Nephron (organoid): ENCODE data around the gene HOXB4.

Experiments used
- H3K27ac Mint-ChIP-seq, 3 experiments: 2 replicates each; pipeline ENCODE4 v1.8.0; 2020; ENCODE audit warnings: mixed read lengths in 3 of 3, mild to moderate bottlenecking in 2 of 3, moderate library complexity in 1 of 3
- H3K27me3 Mint-ChIP-seq: 2 replicates; pipeline ENCODE4 v1.8.0; 2021; ENCODE audit warnings: low read depth, mild to moderate bottlenecking, moderate library complexity, mixed read lengths
- H3K36me3 Mint-ChIP-seq: 2 replicates; pipeline ENCODE4 v1.8.0; 2020; ENCODE audit warnings: low read depth, mixed read lengths
- H3K4me1 Mint-ChIP-seq: 2 replicates; pipeline ENCODE4 v1.8.0; 2020; ENCODE audit warnings: mixed read lengths
- H3K4me3 Mint-ChIP-seq, 3 experiments: 2 replicates each; pipeline ENCODE4 v1.8.0; 2020; ENCODE audit warnings: mild to moderate bottlenecking in 3 of 3, mixed read lengths in 3 of 3, moderate library complexity in 2 of 3
- H3K9me3 Mint-ChIP-seq: 2 replicates; pipeline ENCODE4 v1.8.0; 2020; ENCODE audit warnings: mixed read lengths
- CTCF ChIP-seq, 3 experiments: fragments of 200-600 bp; sonication (generic); IDR thresholded peaks; one replicate each; pipeline ENCODE4 v1.5.0; 2021; ENCODE audit warnings: antibody characterized with exemption in 3 of 3; ENCODE audit not compliant: unreplicated experiment in 3 of 3

The HOXB4 gene

GRCh38 chr17:48568499-48569239 is 9.5 kb downstream of the HOXB4 start:
- H3K9me3 Mint-ChIP-seq = no peaks in the 10 kb centered on the region

GRCh38 chr17:48567646-48568354 is 10.3 kb downstream of the HOXB4 start:
- Mint-ChIP-seq H3K9me3 (no peaks in the 10 kb centered on the region), H3K27me3 (peaks cover 21% of the 10 kb centered on the region), H3K4me1 (peaks cover 37% of the 10 kb centered on the region), H3K27ac (no peak overlapping the region), H3K36me3 (peaks cover 8% of the 10 kb centered on the region), H3K4me3 (peak overlapping the region in 1 of 3 experiments; percentile 85)
- TF ChIP-seq CTCF (IDR thresholded peaks at IDR 0.05; ENCODE audit: unreplicated experiment in 3 of 3) = no peak

More at GRCh38 chr17:48568499-48569239, 9.5 kb downstream of the HOXB4 start:
- Mint-ChIP-seq H3K27ac (no peak overlapping the region), H3K36me3 (peaks cover 16% of the 10 kb centered on the region), H3K27me3 (peaks cover 28% of the 10 kb centered on the region), H3K4me3 (peak overlapping the region in 1 of 3 experiments; percentile 85), H3K4me1 (peaks cover 37% of the 10 kb centered on the region)
- no peak for TF ChIP-seq CTCF (IDR thresholded peaks at IDR 0.05; ENCODE audit: unreplicated experiment in 3 of 3)

- TF ChIP-seq CTCF (IDR thresholded peaks at IDR 0.05; ENCODE audit: unreplicated experiment in 3 of 3) = no peak
- H3K27me3 Mint-ChIP-seq = peaks cover 17% of the 10 kb centered on the region
- no peaks in the 10 kb centered on the region for H3K9me3 Mint-ChIP-seq
- peaks cover 6% of the 10 kb centered on the region for H3K36me3 Mint-ChIP-seq
- H3K27ac Mint-ChIP-seq = no peak overlapping the region
- no peak overlapping the region for H3K4me3 Mint-ChIP-seq
- peaks cover 37% of the 10 kb centered on the region for H3K4me1 Mint-ChIP-seq
Observed at GRCh38 chr17:48567209-48567608, 10.9 kb downstream of the HOXB4 start.

- H3K27me3 Mint-ChIP-seq = peaks cover 14% of the 10 kb centered on the region
- TF ChIP-seq CTCF (IDR thresholded peaks at IDR 0.05; ENCODE audit: unreplicated experiment in 3 of 3) = no peak
- H3K9me3 Mint-ChIP-seq = no peaks in the 10 kb centered on the region
- H3K4me1 Mint-ChIP-seq = peaks cover 38% of the 10 kb centered on the region
- no peak overlapping the region for H3K27ac Mint-ChIP-seq
- peaks cover 6% of the 10 kb centered on the region for H3K36me3 Mint-ChIP-seq
- H3K4me3 Mint-ChIP-seq = no peak overlapping the region
Observed at GRCh38 chr17:48566717-48567116, 11.4 kb downstream of the HOXB4 start.

- Mint-ChIP-seq H3K27ac (no peak overlapping the region), H3K36me3 (peaks cover under 1% of the 10 kb centered on the region), H3K4me3 (no peak overlapping the region), H3K27me3 (peaks cover 10% of the 10 kb centered on the region), H3K4me1 (peaks cover 38% of the 10 kb centered on the region), H3K9me3 (no peaks in the 10 kb centered on the region)
- no peak for TF ChIP-seq CTCF (IDR thresholded peaks at IDR 0.05; ENCODE audit: unreplicated experiment in 3 of 3)
Observed at GRCh38 chr17:48565925-48566710, 12.0 kb downstream of the HOXB4 start.
